Measurements from ENCODE around the gene AGTPBP1. TPM values are rescaled to one million over a fixed set of nuclear protein-coding genes. Genes with fewer than 3 reads are reported as not detected.

AGTPBP1 gene
- total and polyA plus RNA-seq, 2 of the 8 experiments (the other 6 are each of a cell fraction or from before 2014, with no cell fraction given): 13.4 to 65.2 TPM

- H3K18ac ChIP-seq (ENCODE audit: extremely low read depth, low read length): no peak overlapping the region
- H2BK20ac ChIP-seq (ENCODE audit: low read length): no peak overlapping the region
- no peak overlapping the region for H3K4ac ChIP-seq (replicated peaks; ENCODE audit: insufficient read length, low read depth, low read length)
- H3K23me2 ChIP-seq (ENCODE audit: low read depth, low read length): peaks cover 5% of the 10 kb centered on the region; the same call in 1 of the 2 replicates
- H2BK12ac ChIP-seq (ENCODE audit: low read depth, low read length): no peak overlapping the region
- H3K56ac ChIP-seq (replicated peaks; ENCODE audit: insufficient read length, low read depth, low read length): no peak overlapping the region
- H3K4me2 ChIP-seq (ENCODE audit: insufficient read depth in 1 of 2, low read depth in 2 of 2, low read length in 2 of 2): no peak overlapping the region
- H3K36me3 ChIP-seq (ENCODE audit: control insufficient read depth in 2 of 4, insufficient read depth in 4 of 4, low read length in 3 of 4): no peaks in the 10 kb centered on the region
- H2BK15ac ChIP-seq (ENCODE audit: low read length): no peak overlapping the region
- no peak overlapping the region for H3K14ac ChIP-seq (ENCODE audit: insufficient read length)
- no peak overlapping the region for H4K91ac ChIP-seq (replicated peaks; ENCODE audit: insufficient read length, low read length)
- H3K4me1 ChIP-seq (replicated peaks in 1 of 4; ENCODE audit: control insufficient read depth in 3 of 4, insufficient read depth in 4 of 4, low read length in 3 of 4): peaks cover 0 to 7% (median 4%) of the 10 kb centered on the region in 4 experiments; a peak in 3 of 7 replicates
- 78% methylated on average over 2 of the region's 2 CpGs; no CpG with 5 or more reads in 1 of the 2 experiments for WGBS, 2 experiments (ENCODE audit: extremely low coverage in 1 of 2, insufficient coverage in 1 of 2, insufficient read length in 1 of 2, insufficient replicate concordance in 2 of 2, low coverage in 1 of 2, low lambda C conversion rate in 2 of 2, missing lambda C conversion rate in 1 of 2)
- H3K9me3 ChIP-seq (ENCODE audit: insufficient read depth in 2 of 2, low read depth in 1 of 2, low read length in 1 of 2): no peaks in the 10 kb centered on the region
- H4K5ac ChIP-seq (ENCODE audit: insufficient read length, low read depth, low read length): no peak overlapping the region
- H2BK5ac ChIP-seq (ENCODE audit: low read depth, low read length): no peak overlapping the region
- H2AFZ ChIP-seq (ENCODE audit: low read length): no peak overlapping the region
- ChIA-PET CTCF (ENCODE audit: partially characterized antibody) (no interaction called here), POLR2A (ENCODE audit: partially characterized antibody) (interaction anchor here (0.5 kb wide), 1 partner anchor 218 kb away, joined by 3 read pairs; no protein-coding TSS in a partner anchor)
- H3K79me2 ChIP-seq (ENCODE audit: control insufficient read depth in 1 of 2, insufficient read depth in 2 of 2, low read length in 2 of 2): no peaks in the 10 kb centered on the region
- peaks cover 2 to 32% (median 26%) of the 10 kb centered on the region in 4 experiments for H3K27me3 ChIP-seq (replicated peaks in 1 of 4; ENCODE audit: control insufficient read depth in 3 of 4, extremely low read depth in 1 of 4, insufficient read depth in 3 of 4, low read length in 3 of 4)
- no peaks in the 10 kb centered on the region for H3K79me1 ChIP-seq (ENCODE audit: low read depth, low read length)
- DNase-seq (ENCODE audit: low read depth in 1 of 2, low spot score in 2 of 2): no peak
- no peak overlapping the region for H2AK5ac ChIP-seq (ENCODE audit: low read depth, low read length)
- H3K4me3 ChIP-seq (ENCODE audit: extremely low read depth in 1 of 4, insufficient read depth in 2 of 4, low read depth in 3 of 4, low read length in 4 of 4): no peak overlapping the region
- H3K9ac ChIP-seq (replicated peaks in 1 of 4; ENCODE audit: extremely low read depth in 1 of 4, low read depth in 3 of 4, low read length in 3 of 4): no peak overlapping the region
- no peak for FAIRE-seq
- H2BK120ac ChIP-seq (replicated peaks; ENCODE audit: low read depth, low read length): no peak overlapping the region
- H3K27ac ChIP-seq (ENCODE audit: low read depth, low read length): no peak overlapping the region
- H4K20me1 ChIP-seq (replicated peaks in 1 of 2; ENCODE audit: control insufficient read depth in 1 of 2, insufficient read depth in 2 of 2, low read length in 2 of 2): no peaks in the 10 kb centered on the region
- H3K23ac ChIP-seq (ENCODE audit: insufficient read length): no peak overlapping the region
- no peak overlapping the region for H4K8ac ChIP-seq (ENCODE audit: extremely low read depth, insufficient read depth, low read length)
- no peak for TF ChIP-seq PHF8 (conservative IDR thresholded peaks at IDR 0.05; ENCODE audit: low read depth, low read length)
Observed at GRCh38 chr9:85524531-85524930, 217.2 kb downstream of the AGTPBP1 start.

Measured in H1 (cell line).